Measurements from ENCODE around the gene HYAL3.
A peak's percentile ranks its signal among the peaks of the same experiment; 100 is the strongest.

GRCh38 chr3:50275141-50275995, 23.8 kb downstream of the HYAL3 start:
- TF ChIP-seq EZH2 (IDR thresholded peaks at IDR 0.05; ENCODE audit: low read depth, low read length, severe bottlenecking) (peak; percentile 19), CTCF (IDR thresholded peaks at IDR 0.05; ENCODE audit: control extremely low read depth in 1 of 3, insufficient read depth in 1 of 3, low read depth in 1 of 3, low read length in 3 of 3) (no peak)

All from H1 (cell line).